HG02870 (cell line): ENCODE measurements around the gene ZC3H10.
"Not testable (repeated sequence)": the region's sequence is repeated elsewhere in the genome, so short reads cannot be mapped to it uniquely, and the experiment has no call there.

ENCODE experiments used
- ATAC-seq: cut with Tn5 transposase; IDR thresholded peaks from one replicate; pipeline ENCODE4 v1.9.1; 2021; ENCODE audit warnings: mild to moderate bottlenecking, moderate library complexity; ENCODE audit not compliant: unreplicated experiment

Gene ZC3H10

DNA sequence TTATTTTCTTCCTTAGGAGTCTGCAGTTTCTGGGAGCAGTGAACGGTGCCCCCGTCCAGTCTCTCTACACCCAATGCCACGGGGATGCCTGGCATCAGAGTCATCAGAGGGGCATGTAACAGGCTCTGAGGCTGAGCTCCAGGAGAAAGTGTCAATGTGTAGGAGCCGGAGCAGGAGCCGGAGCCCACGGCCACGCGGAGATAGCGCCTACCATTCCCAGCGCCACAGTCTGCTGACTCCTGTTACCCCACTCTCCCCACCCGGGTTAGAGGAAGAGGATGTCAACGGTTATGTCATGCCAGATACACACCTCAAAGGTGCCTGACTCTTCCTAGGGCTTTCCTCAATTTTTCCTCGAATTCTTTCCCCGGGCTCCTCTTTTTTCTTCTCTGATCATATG lies 17.0 kb upstream of the ZC3H10 start:
- ATAC-seq: no peak

GRCh38 chr12:56102683-56103065 lies 15.4 kb upstream of the ZC3H10 start:
- no peak for ATAC-seq

DNA sequence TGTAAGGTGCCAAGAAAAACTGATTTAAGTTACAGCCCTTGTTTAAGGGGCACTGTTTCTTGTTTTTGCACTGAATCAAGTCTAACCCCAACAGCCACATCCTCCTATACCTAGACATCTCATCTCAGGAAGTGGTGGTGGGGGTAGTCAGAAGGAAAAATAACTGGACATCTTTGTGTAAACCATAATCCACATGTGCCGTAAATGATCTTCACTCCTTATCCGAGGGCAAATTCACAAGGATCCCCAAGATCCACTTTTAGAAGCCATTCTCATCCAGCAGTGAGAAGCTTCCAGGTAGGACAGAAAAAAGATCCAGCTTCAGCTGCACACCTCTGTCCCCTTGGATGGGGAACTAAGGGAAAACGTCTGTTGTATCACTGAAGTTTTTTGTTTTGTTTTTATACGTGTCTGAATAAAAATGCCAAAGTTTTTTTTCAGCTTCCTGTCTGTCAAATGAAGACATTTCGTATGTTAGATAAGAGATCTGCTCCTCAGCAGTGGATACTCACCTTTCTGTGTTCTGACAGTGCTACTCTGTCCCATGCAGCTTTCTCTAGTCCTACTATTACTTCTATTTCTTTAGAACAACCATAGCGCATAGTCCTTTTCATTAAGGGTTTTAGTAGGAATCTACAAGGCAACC lies 14.9 kb upstream of the ZC3H10 start:
- no peak for ATAC-seq

- ATAC-seq: no peak
Observed at GRCh38 chr12:56103823-56104108, 14.3 kb upstream of the ZC3H10 start.

GRCh38 chr12:56104109-56104814 lies 13.8 kb upstream of the ZC3H10 start, which contains the start of gene PA2G4:
Gene PA2G4 (plus strand): TSS chr12:56104559. CDS start chr12:56104738, 179 bp downstream.
- ATAC-seq: peak; percentile 92

- peak; percentile 2 for ATAC-seq
Observed at GRCh38 chr12:56104815-56105608, 13.1 kb upstream of the ZC3H10 start.

- ATAC-seq: no peak
Observed at GRCh38 chr12:56105609-56105902, 12.5 kb upstream of the ZC3H10 start.

DNA sequence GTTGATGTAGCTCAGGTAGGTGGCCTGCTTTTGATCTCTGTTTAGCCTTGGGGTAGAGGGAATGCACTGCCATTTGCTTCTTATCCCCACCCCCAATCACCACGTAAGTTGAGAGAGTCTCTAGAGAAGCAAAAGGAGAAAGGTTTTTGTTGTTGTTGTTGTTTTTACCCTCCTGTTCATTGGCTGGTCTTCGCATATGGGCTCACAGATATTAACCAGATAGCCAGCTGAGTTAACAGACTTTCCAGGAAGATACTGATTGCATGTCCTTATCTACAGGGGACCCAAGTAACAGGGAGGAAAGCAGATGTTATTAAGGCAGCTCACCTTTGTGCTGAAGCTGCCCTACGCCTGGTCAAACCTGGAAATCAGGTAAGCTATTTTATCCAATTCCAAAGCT lies 10.8 kb upstream of the ZC3H10 start:
- ATAC-seq: no peak

DNA sequence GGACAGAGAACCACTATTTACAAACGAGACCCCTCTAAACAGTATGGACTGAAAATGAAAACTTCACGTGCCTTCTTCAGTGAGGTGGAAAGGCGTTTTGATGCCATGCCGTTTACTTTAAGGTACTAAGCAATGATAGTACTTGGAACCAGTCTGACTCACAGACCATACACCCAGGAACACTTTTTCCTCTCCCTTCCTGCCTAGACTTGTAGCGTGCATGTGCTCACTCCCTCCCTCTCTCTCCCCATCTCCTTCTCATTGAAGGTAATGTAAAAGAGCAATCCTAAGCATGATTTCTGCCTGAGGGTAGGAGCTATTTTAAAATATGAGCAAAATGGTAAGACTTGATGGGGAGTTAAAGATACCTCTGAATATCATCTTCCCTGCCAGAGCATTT lies 7.5 kb upstream of the ZC3H10 start:
- ATAC-seq: no peak

DNA sequence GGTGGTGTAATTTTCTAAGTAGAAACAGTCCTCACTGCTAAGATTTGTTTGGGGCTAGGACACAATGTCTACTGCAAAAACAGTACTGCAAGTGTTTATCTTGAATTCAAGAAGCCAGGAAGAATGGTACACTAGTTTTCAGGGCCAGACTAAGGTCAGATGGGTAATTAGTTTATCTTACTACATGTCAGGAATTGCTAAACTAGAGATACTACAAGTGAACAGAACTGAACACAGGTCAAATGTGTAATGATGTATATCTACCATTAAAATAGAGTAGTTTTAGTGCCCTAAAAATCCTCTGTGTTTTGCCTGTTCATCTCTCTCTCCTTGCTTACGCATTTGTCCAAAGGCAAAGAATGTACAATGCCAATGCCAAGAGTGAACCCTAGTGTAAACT lies 4.0 kb upstream of the ZC3H10 start:
- no peak for ATAC-seq

GRCh38 chr12:56115329-56115728 lies 2.7 kb upstream of the ZC3H10 start:
- no peak for ATAC-seq

GRCh38 chr12:56116267-56117081 lies 1.6 kb upstream of the ZC3H10 start, which contains the start of gene RPL41:
Gene RPL41 (plus strand): TSS chr12:56116633.
- peak; percentile 35 for ATAC-seq

GRCh38 chr12:56117082-56117706 lies 872 bp upstream of the ZC3H10 start:
- not testable (repeated sequence) for ATAC-seq

- no peak for ATAC-seq
Observed at GRCh38 chr12:56118688-56119357, 757 bp downstream of the ZC3H10 start.

DNA sequence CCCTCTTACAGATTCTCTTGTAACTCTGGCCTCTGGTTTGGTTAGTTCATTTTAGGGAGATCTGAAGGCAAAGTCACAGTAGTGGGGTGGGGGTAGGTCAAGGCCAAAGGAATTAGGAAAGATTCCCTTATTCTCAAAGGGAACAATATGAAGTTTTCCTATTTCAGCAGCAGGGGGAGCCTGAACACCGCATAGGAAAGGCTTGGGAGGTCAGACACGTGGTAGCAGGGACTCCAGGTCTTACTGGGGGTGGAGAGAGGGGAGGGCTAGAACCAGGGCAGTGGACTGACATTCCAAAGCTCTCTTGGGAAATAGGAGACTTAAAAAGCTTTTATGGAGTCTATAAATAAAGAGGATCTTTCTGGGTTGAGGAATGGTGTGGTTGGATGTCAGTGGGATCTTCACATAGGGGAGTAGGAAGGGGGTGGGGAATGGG lies 1.3 kb downstream of the ZC3H10 start:
- no peak for ATAC-seq

DNA sequence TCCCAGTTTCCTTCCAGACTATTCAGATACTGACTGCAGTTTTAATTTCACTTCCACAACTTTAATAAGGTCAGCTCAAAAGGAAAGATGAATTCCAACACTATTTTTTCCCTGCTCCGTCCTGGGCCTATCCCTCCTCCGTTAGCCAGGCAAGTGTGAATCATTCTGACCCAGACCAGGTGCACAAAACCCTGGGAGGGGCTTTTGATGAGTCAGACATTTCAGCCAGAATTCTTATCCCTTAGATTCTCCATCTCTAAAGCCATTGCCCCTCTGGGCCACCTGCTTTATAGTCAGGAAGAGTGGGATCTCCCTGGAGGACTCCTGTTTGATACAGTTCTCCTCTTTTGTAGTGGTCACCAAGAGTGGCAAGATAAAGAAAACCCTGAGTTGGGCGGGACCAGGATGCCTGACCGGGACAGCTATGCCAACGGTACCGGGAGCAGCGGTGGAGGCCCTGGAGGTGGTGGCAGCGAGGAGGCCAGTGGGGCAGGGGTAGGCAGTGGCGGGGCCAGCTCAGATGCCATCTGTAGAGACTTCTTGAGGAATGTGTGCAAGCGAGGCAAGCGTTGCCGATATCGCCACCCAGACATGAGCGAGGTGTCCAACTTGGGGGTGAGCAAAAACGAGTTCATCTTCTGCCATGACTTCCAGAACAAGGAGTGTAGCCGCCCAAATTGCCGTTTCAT lies 2.2 kb downstream of the ZC3H10 start:
- ATAC-seq: no peak

GRCh38 chr12:56121204-56121870 lies 3.3 kb downstream of the ZC3H10 start:
- no peak for ATAC-seq

GRCh38 chr12:56122637-56123036 lies 4.6 kb downstream of the ZC3H10 start:
- no peak for ATAC-seq

DNA sequence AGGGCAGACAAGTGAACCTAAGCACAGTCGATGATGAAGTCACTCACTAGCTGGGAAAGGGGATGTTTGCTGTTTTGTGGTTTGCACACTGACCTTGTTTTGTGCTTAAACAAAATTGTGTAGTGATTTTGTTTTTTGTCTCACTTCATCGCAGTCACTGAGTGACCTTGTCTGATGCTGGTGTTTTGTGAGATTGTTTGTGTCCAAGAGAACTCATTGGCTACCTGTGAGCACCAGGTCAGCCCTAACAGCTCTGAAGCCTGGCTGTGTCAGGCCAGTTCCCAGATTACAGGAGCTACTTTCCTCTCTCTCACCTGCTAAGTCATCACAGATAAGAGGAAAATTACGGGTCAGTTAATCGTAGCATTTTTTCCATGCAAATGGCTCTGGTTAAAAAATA lies 6.1 kb downstream of the ZC3H10 start:
- ATAC-seq: no peak
